Liver (tissue), 3 donors: Measurements from ENCODE around the gene GOPC.

Experiments
- CTCF ChIP-seq: fragments of 150-350 bp; IDR thresholded peaks from 2 replicates; pipeline ENCODE4 v1.5.1; 2017; ENCODE audit warnings: improper control_type of control experiment, low read depth, low read length; ENCODE audit not compliant: missing input control
- EGR1 ChIP-seq, 2 donors: IDR thresholded peaks; 2 replicates each; pipeline ENCODE4 v1.6.1; 2016 to 2018; ENCODE audit warnings: antibody characterized with exemption in 2 of 2, low read depth in 2 of 2
- FOXA1 ChIP-seq: IDR thresholded peaks from 2 replicates; pipeline ENCODE4 v1.6.1; 2016; ENCODE audit warnings: antibody characterized with exemption
- GABPA ChIP-seq, 2 donors: IDR thresholded peaks in 1 of 2; conservative IDR thresholded peaks in 1 of 2; 2 replicates each; pipeline ENCODE4 v1.6.1; 2016; ENCODE audit warnings: antibody characterized with exemption in 2 of 2, mild to moderate bottlenecking in 1 of 2, moderate library complexity in 1 of 2
- MAX ChIP-seq: IDR thresholded peaks from 2 replicates; pipeline ENCODE4 v1.6.1; 2016; ENCODE audit warnings: antibody characterized with exemption
- RAD21 ChIP-seq, 2 donors: IDR thresholded peaks; 2 replicates each; pipeline ENCODE4 v1.6.1; 2016; ENCODE audit warnings: antibody characterized with exemption in 2 of 2, mild to moderate bottlenecking in 2 of 2
- REST ChIP-seq: IDR thresholded peaks from 2 replicates; pipeline ENCODE4 v1.6.1; 2016; ENCODE audit warnings: antibody characterized with exemption, mild to moderate bottlenecking
- SP1 ChIP-seq: IDR thresholded peaks from 2 replicates; pipeline ENCODE4 v1.6.1; 2018; ENCODE audit warnings: antibody characterized with exemption, mild to moderate bottlenecking
- TAF1 ChIP-seq: conservative IDR thresholded peaks from 2 replicates; pipeline ENCODE4 v1.6.1; 2016; ENCODE audit warnings: antibody characterized with exemption, mild to moderate bottlenecking
- YY1 ChIP-seq: IDR thresholded peaks from 2 replicates; pipeline ENCODE4 v1.6.1; 2016; ENCODE audit warnings: antibody characterized with exemption, mild to moderate bottlenecking
- TF ChIP-seq, protein P1 (sequence below): IDR thresholded peaks from 2 replicates; pipeline ENCODE4 v1.6.1; 2016; ENCODE audit warnings: antibody characterized with exemption
- donor health status: healthy.
- donor health status: healthy.

DNA sequence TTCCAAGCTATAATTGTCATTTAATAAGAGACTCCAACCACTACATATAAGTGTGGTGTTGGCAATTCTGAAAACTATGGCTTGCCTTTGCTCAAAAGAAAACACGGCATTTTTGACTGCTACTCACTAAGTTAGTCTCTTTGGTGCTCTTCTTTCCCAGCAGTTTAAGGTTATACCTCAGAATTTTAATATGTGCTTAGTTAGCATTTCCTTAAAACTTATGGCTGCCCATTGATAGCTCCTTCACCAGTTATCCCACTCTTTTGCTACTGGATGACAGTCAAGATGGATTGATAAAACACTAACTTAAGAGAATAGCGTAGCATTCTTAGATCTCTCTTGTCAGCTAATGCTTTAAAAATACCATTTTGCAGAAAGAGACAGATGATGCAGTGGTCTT, 34.1 kb downstream of the GOPC start:
- TF ChIP-seq CTCF (no peak), RAD21 (IDR thresholded peaks at IDR 0.05) (no peak), REST (no peak), GABPA (IDR thresholded peaks at IDR 0.05 in 1 of 2, conservative IDR thresholded peaks at IDR 0.05 in 1 of 2) (no peak), TAF1 (no peak), MAX (no peak), YY1 (no peak), EGR1 (IDR thresholded peaks at IDR 0.05; ENCODE audit: low read depth in 2 of 2) (no peak), SP1 (no peak), FOXA1 (no peak)
- TF ChIP-seq, protein P1, sequence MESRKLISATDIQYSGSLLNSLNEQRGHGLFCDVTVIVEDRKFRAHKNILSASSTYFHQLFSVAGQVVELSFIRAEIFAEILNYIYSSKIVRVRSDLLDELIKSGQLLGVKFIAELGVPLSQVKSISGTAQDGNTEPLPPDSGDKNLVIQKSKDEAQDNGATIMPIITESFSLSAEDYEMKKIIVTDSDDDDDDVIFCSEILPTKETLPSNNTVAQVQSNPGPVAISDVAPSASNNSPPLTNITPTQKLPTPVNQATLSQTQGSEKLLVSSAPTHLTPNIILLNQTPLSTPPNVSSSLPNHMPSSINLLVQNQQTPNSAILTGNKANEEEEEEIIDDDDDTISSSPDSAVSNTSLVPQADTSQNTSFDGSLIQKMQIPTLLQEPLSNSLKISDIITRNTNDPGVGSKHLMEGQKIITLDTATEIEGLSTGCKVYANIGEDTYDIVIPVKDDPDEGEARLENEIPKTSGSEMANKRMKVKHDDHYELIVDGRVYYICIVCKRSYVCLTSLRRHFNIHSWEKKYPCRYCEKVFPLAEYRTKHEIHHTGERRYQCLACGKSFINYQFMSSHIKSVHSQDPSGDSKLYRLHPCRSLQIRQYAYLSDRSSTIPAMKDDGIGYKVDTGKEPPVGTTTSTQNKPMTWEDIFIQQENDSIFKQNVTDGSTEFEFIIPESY = no peak
